Measurements from ENCODE around the gene NAGK.

Gene NAGK

DNA sequence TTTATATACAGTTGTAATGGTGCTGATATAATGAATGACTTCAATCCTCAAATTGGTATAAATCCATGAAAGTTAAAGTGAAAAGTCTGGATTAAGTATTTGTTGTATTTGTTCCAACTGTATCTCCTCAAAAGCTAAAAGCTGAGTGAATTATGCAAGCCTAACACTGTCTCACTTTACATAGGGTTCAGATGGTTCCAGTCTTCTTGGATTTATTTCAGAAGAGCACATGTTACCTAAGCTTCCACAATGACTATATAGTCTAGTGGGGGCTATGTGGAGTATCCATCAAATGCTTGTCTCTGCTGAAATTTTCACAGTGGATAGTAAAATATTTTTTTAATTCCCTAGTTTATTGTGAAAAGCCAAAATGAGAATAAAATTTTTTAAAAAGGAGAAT lies 48.6 kb downstream of the NAGK start:
- no peak for DNase-seq

DNA sequence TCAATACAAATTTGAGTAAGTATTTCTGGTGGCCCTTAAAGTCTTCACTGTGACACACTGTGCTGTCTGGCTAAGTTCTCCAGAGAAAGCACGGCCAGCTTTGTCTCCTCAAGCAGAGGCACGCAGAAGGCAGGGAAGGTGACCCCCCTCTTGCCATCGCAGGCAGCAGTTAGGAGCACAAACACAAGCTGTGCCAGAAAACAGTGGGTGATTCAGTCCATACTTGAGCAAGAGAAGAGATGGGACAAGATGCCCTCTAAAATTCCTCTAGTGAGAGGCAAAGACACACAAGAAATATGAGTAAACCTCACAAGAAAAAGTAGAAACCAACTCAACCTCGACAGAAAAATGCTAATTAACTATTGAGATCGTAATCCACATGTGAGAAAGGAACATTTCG lies 51.7 kb downstream of the NAGK start:
- no peak for DNase-seq

- DNase-seq, result no peak
Observed at GRCh38 chr2:71121479-71121878, 53.0 kb downstream of the NAGK start.

GRCh38 chr2:71122387-71123298 lies 54.2 kb downstream of the NAGK start:
- DNase-seq, result no peak

DNA sequence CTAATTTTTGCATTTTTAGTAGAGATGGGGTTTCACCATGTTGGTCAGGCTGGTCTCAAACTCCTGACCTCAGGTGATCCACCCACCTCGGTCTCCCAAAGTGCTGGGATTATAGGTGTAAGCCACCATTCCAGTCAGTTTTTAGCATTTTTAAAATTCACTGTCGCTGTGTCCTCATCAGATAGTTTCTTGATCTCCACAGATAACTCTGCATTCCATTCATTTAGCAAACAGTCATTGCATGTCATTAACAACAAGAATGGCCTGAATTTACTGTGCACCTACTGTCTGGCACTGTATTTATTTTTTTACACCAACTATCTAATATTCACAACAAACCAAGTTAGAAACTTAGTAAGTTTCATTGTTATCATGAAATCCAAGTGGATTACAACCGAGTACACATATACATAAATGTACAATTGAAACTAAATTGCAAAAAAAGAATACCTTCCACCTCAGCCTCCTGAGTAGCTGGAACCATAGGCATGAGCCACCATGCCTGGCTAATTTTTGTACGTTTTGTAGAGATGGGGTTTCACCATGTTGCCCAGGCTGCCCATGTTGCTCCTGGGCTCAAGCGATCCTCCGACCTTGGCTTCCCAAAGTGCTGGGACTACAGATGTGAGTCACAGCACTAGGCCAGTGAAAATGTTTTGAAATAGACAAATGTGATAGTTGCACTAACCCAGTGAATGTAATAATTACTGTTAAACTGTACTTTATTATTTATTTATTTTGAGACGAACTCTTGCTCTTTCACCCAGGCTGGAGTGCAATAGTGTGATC lies 57.3 kb downstream of the NAGK start:
- DNase-seq, result no peak

- DNase-seq, result no peak
Observed at GRCh38 chr2:71126957-71127356, 58.5 kb downstream of the NAGK start.

All from KG1 (cell line).